ENCODE results near the gene CALM1. TPM values are rescaled to one million over a fixed set of nuclear protein-coding genes. Genes with fewer than 3 reads are reported as not detected.

CALM1 gene
- total RNA-seq, 4 donors from 2014 or later, result 407 to 1,329 (median 886) TPM

DNA sequence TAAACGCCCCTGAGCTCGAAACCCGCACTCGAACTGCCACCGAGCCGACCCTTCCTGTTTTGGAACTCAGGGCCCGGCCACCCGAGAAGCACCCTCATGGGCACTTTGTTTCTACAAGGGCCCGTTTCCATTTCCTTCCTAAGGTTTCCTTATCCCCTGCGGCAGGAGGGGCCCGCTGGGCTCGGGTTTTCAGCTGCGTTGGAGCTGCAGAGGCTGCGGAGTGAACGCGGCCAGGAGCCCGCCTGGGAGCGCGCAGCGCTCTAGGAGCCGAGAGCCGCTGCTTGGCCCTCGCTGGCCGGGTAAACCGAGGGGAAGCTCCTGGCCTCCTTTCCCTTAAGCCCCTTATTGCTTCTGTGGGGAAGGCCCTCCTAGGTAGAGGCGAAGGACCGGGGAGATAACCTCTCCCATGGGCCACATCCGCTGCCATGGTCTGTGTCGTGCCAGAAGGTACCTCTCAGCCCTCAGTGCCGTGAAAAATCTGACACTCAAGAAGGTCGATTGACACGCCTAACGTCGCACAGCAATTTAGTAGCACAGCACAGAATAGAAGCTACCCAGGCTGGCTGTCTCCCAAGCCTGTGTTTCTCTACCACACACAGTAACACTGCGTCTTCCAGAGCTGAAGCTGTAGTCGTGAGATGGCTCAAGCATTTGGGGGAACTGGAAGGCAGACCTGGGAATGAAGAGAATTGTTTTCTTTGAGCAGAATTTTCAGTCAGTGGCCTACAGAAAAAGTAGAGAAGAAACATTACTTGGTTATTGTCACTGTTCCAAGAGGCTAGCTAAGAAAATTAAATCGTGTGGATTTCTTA lies 12.9 kb upstream of the CALM1 start:
- H3K27me3 ChIP-seq, result no peaks in the 10 kb centered on the region
- H3K27ac ChIP-seq, result peak overlapping the region; percentile 96 to 99 (median 99)
- no peaks in the 10 kb centered on the region for H3K36me3 ChIP-seq
- H3K9me3 ChIP-seq, result no peaks in the 10 kb centered on the region
- TF ChIP-seq, protein P1, sequence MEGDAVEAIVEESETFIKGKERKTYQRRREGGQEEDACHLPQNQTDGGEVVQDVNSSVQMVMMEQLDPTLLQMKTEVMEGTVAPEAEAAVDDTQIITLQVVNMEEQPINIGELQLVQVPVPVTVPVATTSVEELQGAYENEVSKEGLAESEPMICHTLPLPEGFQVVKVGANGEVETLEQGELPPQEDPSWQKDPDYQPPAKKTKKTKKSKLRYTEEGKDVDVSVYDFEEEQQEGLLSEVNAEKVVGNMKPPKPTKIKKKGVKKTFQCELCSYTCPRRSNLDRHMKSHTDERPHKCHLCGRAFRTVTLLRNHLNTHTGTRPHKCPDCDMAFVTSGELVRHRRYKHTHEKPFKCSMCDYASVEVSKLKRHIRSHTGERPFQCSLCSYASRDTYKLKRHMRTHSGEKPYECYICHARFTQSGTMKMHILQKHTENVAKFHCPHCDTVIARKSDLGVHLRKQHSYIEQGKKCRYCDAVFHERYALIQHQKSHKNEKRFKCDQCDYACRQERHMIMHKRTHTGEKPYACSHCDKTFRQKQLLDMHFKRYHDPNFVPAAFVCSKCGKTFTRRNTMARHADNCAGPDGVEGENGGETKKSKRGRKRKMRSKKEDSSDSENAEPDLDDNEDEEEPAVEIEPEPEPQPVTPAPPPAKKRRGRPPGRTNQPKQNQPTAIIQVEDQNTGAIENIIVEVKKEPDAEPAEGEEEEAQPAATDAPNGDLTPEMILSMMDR (IDR thresholded peaks at IDR 0.05), result no peak
- peak in 1 of 2 donors; percentile 22 for TF ChIP-seq POLR2A (IDR thresholded peaks at IDR 0.05)
- H3K4me1 ChIP-seq, result peaks cover 0 to 28% (median 8%) of the 10 kb centered on the region in 4 donors
- peak; percentile 63 to 81 (median 81) for DNase-seq
- peak overlapping the region; percentile 54 to 68 (median 60) for H3K4me3 ChIP-seq

DNA sequence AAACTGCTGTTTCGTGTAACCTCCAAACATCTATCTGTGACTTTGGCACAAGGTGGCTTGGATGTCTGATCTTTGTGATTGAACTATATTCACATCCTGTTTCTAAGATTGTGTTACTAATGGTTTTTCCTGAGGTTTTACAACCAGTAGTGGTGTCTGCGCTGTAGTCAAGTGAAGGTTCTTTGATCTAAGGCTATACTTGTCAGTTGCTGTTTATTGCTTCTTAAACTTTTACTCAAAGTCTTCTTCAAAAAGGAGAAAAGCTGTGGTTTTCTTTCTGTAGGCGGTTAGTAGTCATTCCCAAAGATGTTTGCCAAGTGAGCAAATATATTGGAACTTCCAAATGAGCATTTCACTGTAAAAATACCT lies 12.3 kb upstream of the CALM1 start:
- DNase-seq, result no peak
- no peaks in the 10 kb centered on the region for H3K36me3 ChIP-seq
- no peaks in the 10 kb centered on the region for H3K27me3 ChIP-seq
- no peaks in the 10 kb centered on the region for H3K9me3 ChIP-seq
- peak overlapping the region; percentile 96 to 99 (median 99) for H3K27ac ChIP-seq
- TF ChIP-seq, protein P1 (IDR thresholded peaks at IDR 0.05), result no peak
- no peak for TF ChIP-seq POLR2A (IDR thresholded peaks at IDR 0.05)
- peaks cover 0 to 28% (median 8%) of the 10 kb centered on the region in 4 donors for H3K4me1 ChIP-seq
- peak overlapping the region in 1 of 4 donors; percentile 60 for H3K4me3 ChIP-seq

GRCh38 chr14:90386321-90386720 lies 10.5 kb upstream of the CALM1 start:
- H3K27ac ChIP-seq, result no peak overlapping the region
- DNase-seq, result no peak
- H3K4me1 ChIP-seq, result peaks cover 0 to 17% (median 8%) of the 10 kb centered on the region in 4 donors
- H3K9me3 ChIP-seq, result no peaks in the 10 kb centered on the region
- H3K4me3 ChIP-seq, result no peak overlapping the region
- H3K36me3 ChIP-seq, result no peaks in the 10 kb centered on the region
- TF ChIP-seq, protein P1 (IDR thresholded peaks at IDR 0.05), result no peak
- no peak for TF ChIP-seq POLR2A (IDR thresholded peaks at IDR 0.05)
- no peaks in the 10 kb centered on the region for H3K27me3 ChIP-seq

- Histone ChIP-seq H3K27me3 (no peaks in the 10 kb centered on the region), H3K4me1 (peaks cover 0 to 13% (median 8%) of the 10 kb centered on the region in 4 donors), H3K36me3 (no peaks in the 10 kb centered on the region), H3K4me3 (no peak overlapping the region), H3K27ac (peak overlapping the region in 2 of 4 donors; percentile 64 to 68), H3K9me3 (no peaks in the 10 kb centered on the region)
- DNase-seq, result no peak
- TF ChIP-seq POLR2A (IDR thresholded peaks at IDR 0.05), result peak in 1 of 2 donors; percentile 10
- TF ChIP-seq, protein P1 (IDR thresholded peaks at IDR 0.05), result no peak
These were observed 9.5 kb upstream of the CALM1 start for GRCh38 chr14:90387206-90387760.

- H3K9me3 ChIP-seq, result no peaks in the 10 kb centered on the region
- peak in 1 of 3 donors; percentile 75 for DNase-seq
- H3K4me1 ChIP-seq, result peaks cover 0 to 13% (median 8%) of the 10 kb centered on the region in 4 donors
- peak overlapping the region in 3 of 4 donors; percentile 34 to 68 (median 64) for H3K27ac ChIP-seq
- H3K36me3 ChIP-seq, result no peaks in the 10 kb centered on the region
- TF ChIP-seq, protein P1 (IDR thresholded peaks at IDR 0.05), result no peak
- no peak for TF ChIP-seq POLR2A (IDR thresholded peaks at IDR 0.05)
- H3K4me3 ChIP-seq, result no peak overlapping the region
- no peaks in the 10 kb centered on the region for H3K27me3 ChIP-seq
These were observed 8.4 kb upstream of the CALM1 start for GRCh38 chr14:90388437-90388836.
